ENCODE data around the gene NAALADL2.

The NAALADL2 gene

GRCh38 chr3:174951034-174951433, 91.9 kb downstream of the NAALADL2 start:
- no peak for TF ChIP-seq CTCF (IDR thresholded peaks at IDR 0.05; ENCODE audit: low read depth, low read length)
- H3K27me3 ChIP-seq = no peaks in the 10 kb centered on the region
- H3K36me3 ChIP-seq = no peaks in the 10 kb centered on the region
- H3K9me3 ChIP-seq = no peaks in the 10 kb centered on the region
- DNase-seq = no peak
- H3K4me1 ChIP-seq = peaks cover 15% of the 10 kb centered on the region
- no peak overlapping the region for H3K4me3 ChIP-seq (ENCODE audit: low read depth, low read length)

- H3K4me3 ChIP-seq (ENCODE audit: low read depth, low read length) = no peak overlapping the region
- TF ChIP-seq CTCF (IDR thresholded peaks at IDR 0.05; ENCODE audit: low read depth, low read length) = no peak
- H3K9me3 ChIP-seq = no peaks in the 10 kb centered on the region
- no peaks in the 10 kb centered on the region for H3K27me3 ChIP-seq
- DNase-seq = no peak
- H3K4me1 ChIP-seq = peaks cover 16% of the 10 kb centered on the region
- no peaks in the 10 kb centered on the region for H3K36me3 ChIP-seq
Measured at GRCh38 chr3:174951498-174952005, 92.4 kb downstream of the NAALADL2 start.

- Histone ChIP-seq H3K4me1 (peaks cover 18% of the 10 kb centered on the region), H3K27me3 (no peaks in the 10 kb centered on the region), H3K4me3 (ENCODE audit: low read depth, low read length) (no peak overlapping the region), H3K36me3 (no peaks in the 10 kb centered on the region), H3K9me3 (no peaks in the 10 kb centered on the region)
- no peak for DNase-seq
- no peak for TF ChIP-seq CTCF (IDR thresholded peaks at IDR 0.05; ENCODE audit: low read depth, low read length)
Measured at GRCh38 chr3:174953068-174953467, 93.9 kb downstream of the NAALADL2 start.

GRCh38 chr3:174955513-174956016, 96.4 kb downstream of the NAALADL2 start:
- no peaks in the 10 kb centered on the region for H3K36me3 ChIP-seq
- H3K4me3 ChIP-seq (ENCODE audit: low read depth, low read length) = no peak overlapping the region
- DNase-seq = no peak
- peaks cover 23% of the 10 kb centered on the region for H3K4me1 ChIP-seq
- H3K27me3 ChIP-seq = no peaks in the 10 kb centered on the region
- TF ChIP-seq CTCF (IDR thresholded peaks at IDR 0.05; ENCODE audit: low read depth, low read length) = no peak
- H3K9me3 ChIP-seq = no peaks in the 10 kb centered on the region

GRCh38 chr3:174957081-174957480, 97.9 kb downstream of the NAALADL2 start:
- DNase-seq = no peak
- no peaks in the 10 kb centered on the region for H3K27me3 ChIP-seq
- H3K4me3 ChIP-seq (ENCODE audit: low read depth, low read length) = no peak overlapping the region
- H3K36me3 ChIP-seq = no peaks in the 10 kb centered on the region
- TF ChIP-seq CTCF (IDR thresholded peaks at IDR 0.05; ENCODE audit: low read depth, low read length) = no peak
- no peaks in the 10 kb centered on the region for H3K9me3 ChIP-seq
- peaks cover 20% of the 10 kb centered on the region for H3K4me1 ChIP-seq

GRCh38 chr3:174957551-174958001, 98.4 kb downstream of the NAALADL2 start:
- Histone ChIP-seq H3K27me3 (no peaks in the 10 kb centered on the region), H3K9me3 (no peaks in the 10 kb centered on the region), H3K4me3 (ENCODE audit: low read depth, low read length) (no peak overlapping the region), H3K4me1 (peaks cover 16% of the 10 kb centered on the region), H3K36me3 (no peaks in the 10 kb centered on the region)
- no peak for DNase-seq
- no peak for TF ChIP-seq CTCF (IDR thresholded peaks at IDR 0.05; ENCODE audit: low read depth, low read length)
